ENCODE data around the gene MATN3. TPM values are rescaled to one million over a fixed set of nuclear protein-coding genes. Genes with fewer than 3 reads are reported as not detected.

MATN3 gene
- total and polyA plus RNA-seq, 4 experiments from 2014 or later = not detected

GRCh38 chr2:20040489-20041172 is 28.2 kb upstream of the MATN3 start:
- no peaks in the 10 kb centered on the region for H3K9me3 ChIP-seq (ENCODE audit: control insufficient read depth in 1 of 2, low read length in 2 of 2)
- peaks cover 41 to 59% of the 10 kb centered on the region in 2 donors for H3K36me3 Mint-ChIP-seq
- H3K9me3 Mint-ChIP-seq = no peaks in the 10 kb centered on the region
- ChIA-PET POLR2A (ENCODE audit: partially characterized antibody) (no interaction called here), CTCF (ENCODE audit: partially characterized antibody) (interaction anchor here (2.6 kb wide), 1 partner anchor 26 kb away, joined by 11 read pairs; no protein-coding TSS in a partner anchor)
- H3K4me1 Mint-ChIP-seq = peaks cover 9 to 19% (median 13%) of the 10 kb centered on the region in 4 donors
- H3K27me3 Mint-ChIP-seq = no peaks in the 10 kb centered on the region
- DNase-seq = no peak
- H3K4me3 ChIP-seq (ENCODE audit: low read length in 2 of 2) = no peak overlapping the region
- H3K4me3 Mint-ChIP-seq = no peak overlapping the region
- no peak overlapping the region for H3K27ac Mint-ChIP-seq
- peaks cover 40% of the 10 kb centered on the region for H3K36me3 ChIP-seq (ENCODE audit: insufficient read depth, low read length)
- H3K4me1 ChIP-seq (ENCODE audit: insufficient read depth, low read length) = no peaks in the 10 kb centered on the region
- no peaks in the 10 kb centered on the region for H3K27me3 ChIP-seq (ENCODE audit: insufficient read depth, low read length)
- intact Hi-C loops (cut with micrococcal nuclease) = no loop called here
- no peak overlapping the region for H3K27ac ChIP-seq (ENCODE audit: low read depth, low read length)

GRCh38 chr2:20037660-20038059 is 25.2 kb upstream of the MATN3 start:
- DNase-seq = no peak
- CTCF ChIA-PET (ENCODE audit: partially characterized antibody) = interaction anchor here (0.8 to 5.2 kb wide), 2 partner anchors 14 to 22 kb away, joined by 4 to 32 read pairs; partner anchors contain the start of gene LAPTM4A
- Mint-ChIP-seq H3K27ac (peak overlapping the region in 1 of 7 donors; percentile 5), H3K36me3 (peaks cover 66 to 82% of the 10 kb centered on the region in 2 donors), H3K4me3 (no peak overlapping the region), H3K4me1 (peaks cover 0 to 9% (median 7%) of the 10 kb centered on the region in 4 donors), H3K27me3 (no peaks in the 10 kb centered on the region), H3K9me3 (no peaks in the 10 kb centered on the region)
- no peaks in the 10 kb centered on the region for H3K27me3 ChIP-seq (ENCODE audit: insufficient read depth, low read length)
- H3K27ac ChIP-seq (ENCODE audit: low read depth, low read length) = no peak overlapping the region
- peaks cover 58% of the 10 kb centered on the region for H3K36me3 ChIP-seq (ENCODE audit: insufficient read depth, low read length)
- no peak overlapping the region for H3K4me3 ChIP-seq (ENCODE audit: low read length in 2 of 2)
- H3K4me1 ChIP-seq (ENCODE audit: insufficient read depth, low read length) = no peaks in the 10 kb centered on the region
- intact Hi-C loops (cut with micrococcal nuclease) = no loop called here
- H3K9me3 ChIP-seq (ENCODE audit: control insufficient read depth in 1 of 2, low read length in 2 of 2) = no peaks in the 10 kb centered on the region
- POLR2A ChIA-PET (ENCODE audit: partially characterized antibody) = no interaction called here

GRCh38 chr2:20035955-20036666 is 23.6 kb upstream of the MATN3 start:
- intact Hi-C loops (cut with micrococcal nuclease) = no loop called here
- H3K27ac Mint-ChIP-seq = peak overlapping the region in 2 of 7 donors; percentile 38 to 54
- DNase-seq = no peak
- H3K9me3 Mint-ChIP-seq = no peaks in the 10 kb centered on the region
- H3K27ac ChIP-seq (ENCODE audit: low read depth, low read length) = no peak overlapping the region
- ChIA-PET POLR2A (ENCODE audit: partially characterized antibody) (no interaction called here), CTCF (ENCODE audit: partially characterized antibody) (interaction anchor here (0.6 to 5.2 kb wide), 2 partner anchors 21 to 336 kb away, joined by 3 to 32 read pairs; no protein-coding TSS in a partner anchor)
- no peaks in the 10 kb centered on the region for H3K27me3 ChIP-seq (ENCODE audit: insufficient read depth, low read length)
- H3K27me3 Mint-ChIP-seq = no peaks in the 10 kb centered on the region
- H3K4me1 Mint-ChIP-seq = peaks cover 0 to 3% (median 1%) of the 10 kb centered on the region in 4 donors
- H3K36me3 ChIP-seq (ENCODE audit: insufficient read depth, low read length) = peaks cover 62% of the 10 kb centered on the region
- no peaks in the 10 kb centered on the region for H3K4me1 ChIP-seq (ENCODE audit: insufficient read depth, low read length)
- no peak overlapping the region for H3K4me3 Mint-ChIP-seq
- peaks cover 81 to 90% of the 10 kb centered on the region in 2 donors for H3K36me3 Mint-ChIP-seq
- H3K9me3 ChIP-seq (ENCODE audit: control insufficient read depth in 1 of 2, low read length in 2 of 2) = no peaks in the 10 kb centered on the region
- no peak overlapping the region for H3K4me3 ChIP-seq (ENCODE audit: low read length in 2 of 2)

GRCh38 chr2:20034821-20035220 is 22.4 kb upstream of the MATN3 start:
- Mint-ChIP-seq H3K4me1 (peaks cover 0 to 3% (median 1%) of the 10 kb centered on the region in 4 donors), H3K36me3 (peaks cover 85 to 89% of the 10 kb centered on the region in 2 donors), H3K27ac (peak overlapping the region in 1 of 7 donors; percentile 36), H3K9me3 (peaks cover 0 to 9% (median 0%) of the 10 kb centered on the region in 8 donors), H3K4me3 (no peak overlapping the region), H3K27me3 (no peaks in the 10 kb centered on the region)
- Histone ChIP-seq H3K4me3 (ENCODE audit: low read length in 2 of 2) (no peak overlapping the region), H3K9me3 (ENCODE audit: control insufficient read depth in 1 of 2, low read length in 2 of 2) (no peaks in the 10 kb centered on the region), H3K4me1 (ENCODE audit: insufficient read depth, low read length) (no peaks in the 10 kb centered on the region), H3K27me3 (ENCODE audit: insufficient read depth, low read length) (no peaks in the 10 kb centered on the region), H3K36me3 (ENCODE audit: insufficient read depth, low read length) (peaks cover 54% of the 10 kb centered on the region), H3K27ac (ENCODE audit: low read depth, low read length) (no peak overlapping the region)
- DNase-seq = no peak
- CTCF ChIA-PET (ENCODE audit: partially characterized antibody) = interaction anchor here (1.3 to 5.2 kb wide), 2 partner anchors 9 to 20 kb away, joined by 3 to 32 read pairs; no protein-coding TSS in a partner anchor
- intact Hi-C loops (cut with micrococcal nuclease) = no loop called here
- POLR2A ChIA-PET (ENCODE audit: partially characterized antibody) = interaction anchor here (0.6 to 2.0 kb wide), 2 partner anchors 17 to 33 kb away, joined by 3 to 5 read pairs; partner anchors contain the start of gene LAPTM4A

GRCh38 chr2:20034218-20034617 is 21.8 kb upstream of the MATN3 start:
- intact Hi-C loops (cut with micrococcal nuclease) = no loop called here
- Histone ChIP-seq H3K4me3 (ENCODE audit: low read length in 2 of 2) (no peak overlapping the region), H3K9me3 (ENCODE audit: control insufficient read depth in 1 of 2, low read length in 2 of 2) (no peaks in the 10 kb centered on the region), H3K27me3 (ENCODE audit: insufficient read depth, low read length) (no peaks in the 10 kb centered on the region), H3K27ac (ENCODE audit: low read depth, low read length) (no peak overlapping the region), H3K4me1 (ENCODE audit: insufficient read depth, low read length) (no peaks in the 10 kb centered on the region), H3K36me3 (ENCODE audit: insufficient read depth, low read length) (peaks cover 53% of the 10 kb centered on the region)
- H3K27me3 Mint-ChIP-seq = no peaks in the 10 kb centered on the region
- ChIA-PET POLR2A (ENCODE audit: partially characterized antibody) (interaction anchor here (2.0 kb wide), 1 partner anchor 17 kb away, joined by 5 read pairs; the partner anchor contains the start of gene LAPTM4A), CTCF (ENCODE audit: partially characterized antibody) (interaction anchor here (1.3 to 5.2 kb wide), 2 partner anchors 9 to 19 kb away, joined by 3 to 32 read pairs; no protein-coding TSS in a partner anchor)
- no peak overlapping the region for H3K4me3 Mint-ChIP-seq
- peak overlapping the region in 1 of 7 donors; percentile 27 for H3K27ac Mint-ChIP-seq
- peaks cover 0 to 3% (median 1%) of the 10 kb centered on the region in 4 donors for H3K4me1 Mint-ChIP-seq
- DNase-seq = no peak
- H3K9me3 Mint-ChIP-seq = peaks cover 0 to 13% (median 0%) of the 10 kb centered on the region in 8 donors
- H3K36me3 Mint-ChIP-seq = peaks cover 91 to 93% of the 10 kb centered on the region in 2 donors

GRCh38 chr2:20033322-20033721 is 20.9 kb upstream of the MATN3 start:
- Mint-ChIP-seq H3K27ac (no peak overlapping the region), H3K9me3 (peaks cover 0 to 13% (median 2%) of the 10 kb centered on the region in 8 donors), H3K36me3 (peaks cover 93 to 94% of the 10 kb centered on the region in 2 donors), H3K27me3 (no peaks in the 10 kb centered on the region), H3K4me1 (peaks cover 0 to 3% (median 1%) of the 10 kb centered on the region in 4 donors), H3K4me3 (no peak overlapping the region)
- H3K27me3 ChIP-seq (ENCODE audit: insufficient read depth, low read length) = no peaks in the 10 kb centered on the region
- intact Hi-C loops (cut with micrococcal nuclease) = no loop called here
- no peaks in the 10 kb centered on the region for H3K9me3 ChIP-seq (ENCODE audit: control insufficient read depth in 1 of 2, low read length in 2 of 2)
- ChIA-PET POLR2A (ENCODE audit: partially characterized antibody) (interaction anchor here (2.0 kb wide), 1 partner anchor 18 kb away, joined by 5 read pairs; the partner anchor contains the start of gene LAPTM4A), CTCF (ENCODE audit: partially characterized antibody) (interaction anchor here (5.2 kb wide), 1 partner anchor 18 kb away, joined by 32 read pairs; no protein-coding TSS in a partner anchor)
- H3K4me3 ChIP-seq (ENCODE audit: low read length in 2 of 2) = no peak overlapping the region
- no peak overlapping the region for H3K27ac ChIP-seq (ENCODE audit: low read depth, low read length)
- H3K4me1 ChIP-seq (ENCODE audit: insufficient read depth, low read length) = no peaks in the 10 kb centered on the region
- H3K36me3 ChIP-seq (ENCODE audit: insufficient read depth, low read length) = peaks cover 45% of the 10 kb centered on the region
- no peak for DNase-seq

- ChIA-PET POLR2A (ENCODE audit: partially characterized antibody) (no interaction called here), CTCF (ENCODE audit: partially characterized antibody) (interaction anchor here (1.1 to 1.3 kb wide), 2 partner anchors 13 to 15 kb away, joined by 3 to 5 read pairs; no protein-coding TSS in a partner anchor)
- Histone ChIP-seq H3K9me3 (ENCODE audit: control insufficient read depth in 1 of 2, low read length in 2 of 2) (no peaks in the 10 kb centered on the region), H3K36me3 (ENCODE audit: insufficient read depth, low read length) (peaks cover 22% of the 10 kb centered on the region), H3K4me3 (ENCODE audit: low read length in 2 of 2) (no peak overlapping the region), H3K27ac (ENCODE audit: low read depth, low read length) (no peak overlapping the region), H3K27me3 (ENCODE audit: insufficient read depth, low read length) (no peaks in the 10 kb centered on the region), H3K4me1 (ENCODE audit: insufficient read depth, low read length) (no peaks in the 10 kb centered on the region)
- no peaks in the 10 kb centered on the region for H3K4me1 Mint-ChIP-seq
- H3K36me3 Mint-ChIP-seq = peaks cover 73 to 77% of the 10 kb centered on the region in 2 donors
- peaks cover 0 to 13% (median 3%) of the 10 kb centered on the region in 8 donors for H3K9me3 Mint-ChIP-seq
- no peaks in the 10 kb centered on the region for H3K27me3 Mint-ChIP-seq
- no peak overlapping the region for H3K4me3 Mint-ChIP-seq
- no peak overlapping the region for H3K27ac Mint-ChIP-seq
- DNase-seq = no peak
- intact Hi-C loops (cut with micrococcal nuclease) = no loop called here
Observed at GRCh38 chr2:20030224-20030623, 17.8 kb upstream of the MATN3 start.

Measured in CD4-positive, alpha-beta memory T cell (primary cell).